ENCODE data around the gene CCDC154. TPM values are rescaled to one million over a fixed set of nuclear protein-coding genes. Genes with fewer than 3 reads are reported as not detected.

CCDC154 gene
- total and polyA plus RNA-seq, 2 experiments from 2014 or later = 0.31 TPM; not detected in 1

- H3F3A ChIP-seq (replicated peaks; ENCODE audit: low read depth) = no peaks in the 10 kb centered on the region
- H3K9me2 ChIP-seq (ENCODE audit: insufficient read depth) = no peaks in the 10 kb centered on the region
- H3K27ac Mint-ChIP-seq = no peak overlapping the region
- no peaks in the 10 kb centered on the region for H3K36me3 ChIP-seq (ENCODE audit: insufficient read depth)
- no peaks in the 10 kb centered on the region for H3K27me3 Mint-ChIP-seq (ENCODE audit: insufficient read depth, low read depth, poor library complexity)
- H3K4me1 ChIP-seq (ENCODE audit: insufficient read depth) = no peaks in the 10 kb centered on the region
- H3K79me2 ChIP-seq (replicated peaks; ENCODE audit: insufficient read depth) = peaks cover 37% of the 10 kb centered on the region
- no peak for ATAC-seq
- H3K4me1 Mint-ChIP-seq = peaks cover 3% of the 10 kb centered on the region; the same call in 1 of the 3 replicates
- no peak overlapping the region for H2AFZ ChIP-seq
- peaks cover 22% of the 10 kb centered on the region for H4K20me1 ChIP-seq (replicated peaks; ENCODE audit: insufficient read depth)
- no peaks in the 10 kb centered on the region for H3K9me3 Mint-ChIP-seq
- TF ChIP-seq JUNB (IDR thresholded peaks at IDR 0.05; ENCODE audit: unreplicated experiment) (no peak), REST (IDR thresholded peaks at IDR 0.05; ENCODE audit: unreplicated experiment) (no peak), ZNF462 (CRISPR knock-in tag; IDR thresholded peaks at IDR 0.05) (no peak), ZNF331 (CRISPR knock-in tag; IDR thresholded peaks at IDR 0.05; ENCODE audit: low read depth) (no peak), CTCF (conservative IDR thresholded peaks at IDR 0.05; ENCODE audit: low read depth in 2 of 2) (no peak), CREB1 (CRISPR knock-in tag; IDR thresholded peaks at IDR 0.05; ENCODE audit: low read depth) (no peak), POLR2AphosphoS5 (IDR thresholded peaks at IDR 0.05; ENCODE audit: low read depth) (no peak), EZH2phosphoT487 (IDR thresholded peaks at IDR 0.05; ENCODE audit: unreplicated experiment) (no peak), ETS1 (IDR thresholded peaks at IDR 0.05) (no peak), NANOG (IDR thresholded peaks at IDR 0.05; ENCODE audit: borderline replicate concordance) (no peak), ZNF114 (CRISPR knock-in tag; IDR thresholded peaks at IDR 0.05) (no peak), EZH2 (IDR thresholded peaks at IDR 0.05; ENCODE audit: low read depth, unreplicated experiment) (no peak), STAT1 (IDR thresholded peaks at IDR 0.05; ENCODE audit: unreplicated experiment) (no peak)
- no peak for DNase-seq (ENCODE audit: low spot score)
- no peaks in the 10 kb centered on the region for H3K27me3 ChIP-seq (ENCODE audit: insufficient read depth)
- no peak overlapping the region for H3K4me2 ChIP-seq
- no peak overlapping the region for H3K4me3 Mint-ChIP-seq
- no peak overlapping the region for H3K4me3 ChIP-seq
- H3K36me3 Mint-ChIP-seq (ENCODE audit: low read depth) = peaks cover 3% of the 10 kb centered on the region
- no peak overlapping the region for H3K27ac ChIP-seq (ENCODE audit: low read depth)
Measured at GRCh38 chr16:1465567-1465915, 21.2 kb upstream of the CCDC154 start.

All from GM23338 (cell line).